Activated effector memory CD4-positive, alpha-beta T cell treated with anti-CD3 and anti-CD28 coated beads, Interleukin-2, amount 50 U/mL, for 16 hours (primary cell): ENCODE data around the gene SMYD1.
A peak's percentile ranks its signal among the peaks of the same experiment; 100 is the strongest.
"Not testable (repeated sequence)": the region's sequence is repeated elsewhere in the genome, so short reads cannot be mapped to it uniquely, and the experiment has no call there.

ENCODE experiments used
- DNase-seq: peaks from one replicate; pipeline ENCODE4 v3.0.0-alpha.2; 2020

The SMYD1 gene

DNA sequence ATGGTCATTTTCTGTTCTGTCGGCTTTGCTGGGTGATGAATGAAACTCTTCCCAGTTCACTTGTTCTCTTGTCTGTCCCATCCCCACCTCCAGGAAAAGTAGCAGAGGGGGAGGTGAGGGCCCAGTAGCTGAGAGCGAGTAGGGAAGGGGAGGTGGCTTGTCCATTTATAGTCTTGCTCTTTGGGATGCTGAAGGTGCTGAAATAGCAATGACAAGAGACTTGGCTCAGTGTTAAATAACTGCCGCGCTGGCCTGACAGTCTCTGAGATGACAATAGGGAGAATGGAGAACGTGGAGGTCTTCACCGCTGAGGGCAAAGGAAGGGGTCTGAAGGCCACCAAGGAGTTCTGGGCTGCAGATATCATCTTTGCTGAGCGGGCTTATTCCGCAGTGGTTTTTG is at the start of gene SMYD1:
Gene SMYD1 (plus strand): TSS at position 228 of the 400 bp plus-strand sequence. CDS start 40 bp downstream, at position 268.
- DNase-seq = no peak

GRCh38 chr2:88018077-88018805 is 49.4 kb upstream of the SMYD1 start:
- DNase-seq = not testable (repeated sequence)

DNA sequence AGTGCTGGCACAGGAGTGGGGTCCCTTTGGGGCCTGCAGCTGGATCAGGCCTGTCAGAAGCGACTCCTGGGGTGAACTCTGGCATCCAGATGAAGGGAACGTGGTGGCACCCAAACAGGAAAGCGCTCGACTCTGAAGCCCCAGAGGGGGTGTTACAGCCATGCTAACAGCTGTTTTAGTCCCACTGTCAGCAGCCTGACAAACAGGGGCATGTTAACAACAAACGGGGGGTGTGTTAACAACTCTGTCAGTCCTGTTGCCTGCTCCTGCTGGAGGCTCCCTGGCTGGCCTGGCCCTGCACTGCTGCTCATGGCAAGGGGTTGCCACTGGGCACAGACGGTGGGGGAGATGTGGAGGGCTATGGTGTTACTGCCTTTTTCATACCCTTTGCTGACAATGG is 48.7 kb upstream of the SMYD1 start:
- no peak for DNase-seq

DNA sequence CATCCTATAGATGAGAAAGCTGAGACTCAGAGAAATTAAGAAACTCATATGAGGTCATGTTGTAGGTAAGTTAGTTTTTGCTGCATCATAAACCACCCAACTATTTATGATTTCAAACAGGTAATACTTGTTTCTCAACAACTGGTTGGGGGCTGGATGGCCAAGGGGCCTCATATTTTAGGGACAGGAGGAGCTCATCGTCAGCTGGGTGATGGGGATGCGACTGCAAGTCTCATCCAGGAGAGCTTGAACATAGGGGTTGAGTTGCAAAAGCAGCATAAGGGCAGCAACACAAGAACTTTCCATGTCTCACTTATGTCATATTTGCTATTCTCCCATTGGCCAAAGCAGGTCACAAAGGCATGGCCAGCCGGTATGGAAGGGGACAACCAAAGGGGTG is 47.6 kb upstream of the SMYD1 start:
- no peak for DNase-seq

- no peak for DNase-seq
Observed at GRCh38 chr2:88022669-88022921, 45.0 kb upstream of the SMYD1 start.

- DNase-seq = no peak
Observed at GRCh38 chr2:88024509-88024908, 43.1 kb upstream of the SMYD1 start.

- no peak for DNase-seq
Observed at GRCh38 chr2:88027697-88028389, 39.8 kb upstream of the SMYD1 start.

DNA sequence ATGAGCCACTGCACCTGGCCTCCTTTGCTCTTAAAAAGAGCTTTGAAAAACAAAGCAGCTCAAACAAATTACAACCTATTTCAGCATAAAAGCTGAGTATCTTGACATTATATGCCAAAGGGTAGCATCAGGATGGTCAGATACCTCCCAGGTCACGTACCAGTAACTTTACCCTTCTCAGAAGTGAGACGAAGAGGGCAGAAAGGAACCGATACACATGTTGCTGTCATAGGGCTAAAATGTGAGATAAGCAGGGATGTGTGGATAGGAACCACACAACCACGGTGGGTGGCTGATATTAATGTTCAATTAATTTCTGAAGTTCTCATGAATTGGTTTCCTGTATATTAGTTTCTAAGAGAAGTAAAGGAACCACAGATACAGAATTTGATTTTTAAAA is 38.7 kb upstream of the SMYD1 start:
- no peak for DNase-seq

- DNase-seq = no peak
Observed at GRCh38 chr2:88032070-88032702, 35.4 kb upstream of the SMYD1 start.

DNA sequence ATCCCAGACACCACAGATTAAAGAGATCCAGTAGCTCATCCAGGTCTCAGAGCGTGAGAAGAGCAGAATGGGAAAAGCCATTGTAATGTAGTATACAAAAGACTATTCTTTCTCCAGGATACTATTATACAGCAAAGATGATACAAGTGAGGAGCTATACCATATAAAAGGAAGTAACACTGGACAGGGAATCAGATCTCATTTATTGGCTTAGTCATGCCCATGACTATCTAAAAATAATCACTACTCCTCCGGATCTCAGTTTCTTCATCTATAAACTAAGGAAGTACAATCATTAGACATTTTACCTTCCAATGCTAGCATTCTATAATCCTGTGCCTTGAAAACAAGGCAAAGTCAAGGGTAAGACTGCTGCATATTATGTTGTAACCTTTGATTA is 31.4 kb upstream of the SMYD1 start:
- DNase-seq = no peak

DNA sequence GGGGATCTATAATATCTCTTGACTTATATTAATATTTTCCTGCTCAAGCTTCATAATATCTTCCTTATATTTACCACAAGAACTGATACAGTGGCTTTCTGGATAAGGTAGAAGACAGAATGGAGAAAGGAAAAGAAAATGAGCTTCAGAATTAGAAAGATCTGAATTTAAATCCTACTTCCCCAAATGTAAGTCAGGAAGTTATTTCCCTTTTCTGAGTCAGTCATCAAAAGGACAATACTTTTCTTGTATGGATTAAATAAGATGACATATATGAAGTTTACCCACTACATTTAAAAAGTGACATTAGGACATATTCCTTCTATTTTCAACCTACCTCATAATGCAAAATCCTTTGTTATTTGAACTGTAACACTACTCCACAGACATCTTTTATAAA is 31.0 kb upstream of the SMYD1 start:
- DNase-seq = no peak

DNA sequence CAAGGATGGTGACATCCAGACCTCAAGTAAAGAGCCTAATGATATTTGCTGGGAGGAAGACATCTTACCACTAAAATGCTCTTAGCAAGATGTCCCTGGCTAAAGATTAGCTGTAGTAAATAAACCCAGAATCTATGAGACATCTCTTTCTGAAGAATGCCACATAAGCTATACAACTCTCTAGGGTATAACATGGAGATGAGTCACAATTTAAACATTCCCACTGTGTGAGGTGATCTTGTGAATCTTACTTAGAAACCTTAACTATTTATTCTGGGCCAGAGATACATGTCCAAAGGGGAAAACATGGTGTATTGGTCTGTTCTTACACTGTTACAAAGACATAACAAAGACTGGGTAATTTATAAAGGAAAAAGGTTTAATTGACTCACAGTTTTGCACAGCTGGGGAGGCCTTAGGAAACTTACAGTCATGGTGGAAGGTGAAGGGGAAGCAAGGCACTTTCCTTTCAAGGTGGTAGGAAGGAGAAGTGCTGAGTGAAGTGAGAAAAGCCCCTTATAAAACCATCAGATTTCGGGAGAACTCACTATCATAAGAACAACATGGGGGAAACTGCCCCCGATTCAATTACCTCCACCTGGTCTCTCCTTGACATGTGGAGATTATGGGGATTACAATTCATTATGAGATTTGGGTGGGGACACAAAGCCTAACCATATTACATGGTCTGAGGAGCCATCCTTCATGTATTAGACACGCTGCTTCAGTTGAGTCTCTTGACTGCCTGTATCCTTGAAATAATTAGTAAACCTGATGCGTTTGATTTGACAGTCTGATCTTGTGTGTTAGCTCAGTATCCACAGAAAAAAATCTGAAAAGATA is 29.1 kb upstream of the SMYD1 start:
- no peak for DNase-seq

DNA sequence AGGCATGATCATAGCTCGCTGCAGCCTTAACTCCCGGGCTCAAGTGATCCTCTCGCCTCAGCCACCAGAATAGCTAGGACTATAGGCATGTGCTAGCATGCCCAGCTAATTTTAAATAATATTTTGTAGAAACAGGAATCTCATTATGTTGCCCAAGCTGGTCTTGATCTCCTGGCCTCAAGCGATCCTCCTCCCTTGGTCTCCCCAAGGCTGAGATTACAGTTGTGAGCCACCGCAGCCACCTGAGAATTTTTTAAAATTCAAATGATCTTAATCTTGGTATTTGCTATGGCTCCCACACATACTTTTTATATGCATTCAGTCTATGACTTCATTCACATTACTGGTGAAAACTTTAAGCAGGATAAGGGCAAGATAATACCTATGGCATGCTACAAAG is 25.1 kb upstream of the SMYD1 start:
- DNase-seq = no peak

DNA sequence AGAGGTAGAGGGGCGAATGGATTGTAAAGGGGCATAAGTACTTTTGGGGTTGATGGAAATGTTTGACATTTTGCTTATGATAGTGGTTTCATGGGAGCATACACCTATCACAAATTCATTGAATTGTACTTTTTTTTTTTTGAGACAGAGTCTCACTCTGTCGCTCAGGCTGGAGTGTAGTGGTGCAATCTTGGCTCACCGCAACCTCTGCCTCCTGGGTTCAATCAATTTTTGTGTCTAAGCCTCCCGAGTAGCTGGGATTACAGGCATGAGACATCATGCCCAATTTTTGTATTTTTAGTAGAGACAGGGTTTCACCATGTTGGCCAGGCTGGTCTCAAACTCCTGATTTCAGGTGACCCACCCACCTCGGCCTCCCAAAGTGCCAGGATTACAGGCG is 22.1 kb upstream of the SMYD1 start:
- not testable (repeated sequence) for DNase-seq

DNA sequence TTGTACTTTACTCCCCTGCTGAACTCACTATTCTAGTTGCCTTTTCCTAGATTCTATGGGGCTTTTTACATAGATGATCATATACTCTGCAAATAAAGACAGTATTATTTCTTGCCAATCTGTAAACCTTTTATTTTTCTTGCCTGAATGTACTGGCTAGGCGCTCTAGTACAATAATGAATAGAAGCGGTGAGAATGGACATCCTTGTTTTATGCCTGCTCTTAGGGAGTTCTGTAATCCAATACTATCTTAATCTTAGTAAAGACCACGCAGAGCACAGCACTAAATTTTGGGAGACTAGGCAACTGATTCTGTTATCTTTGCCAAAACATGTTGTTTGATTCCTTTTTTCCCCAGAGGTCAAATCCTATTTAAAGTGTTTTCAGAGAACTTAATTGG is 19.1 kb upstream of the SMYD1 start:
- DNase-seq = no peak

DNA sequence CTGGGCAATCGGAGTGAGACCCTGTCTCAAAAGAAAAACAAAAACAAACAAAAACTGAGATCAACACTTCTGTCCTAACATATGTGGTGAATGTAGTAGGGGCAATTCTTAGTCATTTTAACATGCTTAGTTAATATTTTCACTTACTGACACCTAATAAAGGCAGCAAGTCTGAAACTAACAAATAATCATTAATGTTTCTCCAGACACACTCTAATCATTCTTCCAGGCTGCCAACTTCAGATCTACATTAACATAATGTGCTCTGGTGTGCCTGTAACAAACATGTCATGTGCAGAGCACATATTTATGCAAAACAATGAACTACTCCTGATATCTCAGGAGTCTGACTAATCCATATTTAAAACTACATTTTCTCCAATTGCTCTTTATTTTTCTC is 18.0 kb upstream of the SMYD1 start:
- no peak for DNase-seq

DNA sequence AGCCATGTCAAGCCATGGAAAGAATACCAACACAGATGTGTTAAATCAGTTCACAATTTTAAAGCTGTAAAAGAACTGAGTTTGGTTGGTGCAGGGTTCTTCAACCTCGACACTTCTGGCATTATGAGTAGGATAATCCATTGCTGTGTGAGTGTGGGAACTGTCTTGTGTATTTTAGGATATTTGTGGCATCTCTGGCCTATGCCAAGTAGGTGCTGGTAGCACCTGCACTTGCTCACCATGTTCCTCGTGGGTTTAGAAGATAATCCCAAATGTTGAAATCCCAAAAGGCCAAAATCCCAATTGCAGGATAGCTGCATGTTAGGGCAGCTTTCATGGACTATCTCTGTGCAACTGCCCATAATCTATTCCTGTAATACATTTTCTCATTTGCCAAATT is 15.8 kb upstream of the SMYD1 start:
- no peak for DNase-seq

DNA sequence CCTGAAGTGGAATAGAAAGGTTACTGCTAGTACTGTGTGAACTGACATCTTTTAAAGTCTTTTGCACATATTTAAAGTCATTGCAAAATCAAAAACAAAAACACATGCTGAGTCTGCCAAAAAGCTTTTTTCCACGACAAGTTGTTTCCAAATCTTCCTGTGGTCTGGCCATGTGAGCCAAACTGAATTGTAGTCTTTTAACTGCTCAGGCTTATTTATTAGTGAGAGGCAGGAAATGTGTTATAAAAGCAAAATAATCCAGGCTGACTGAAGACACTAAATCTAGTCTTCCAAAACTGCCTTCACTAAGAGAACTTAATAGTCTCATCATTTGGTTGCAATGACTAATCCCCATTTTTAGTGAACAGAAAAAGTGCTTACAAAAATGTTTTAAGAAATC is 14.3 kb upstream of the SMYD1 start:
- DNase-seq = no peak

DNA sequence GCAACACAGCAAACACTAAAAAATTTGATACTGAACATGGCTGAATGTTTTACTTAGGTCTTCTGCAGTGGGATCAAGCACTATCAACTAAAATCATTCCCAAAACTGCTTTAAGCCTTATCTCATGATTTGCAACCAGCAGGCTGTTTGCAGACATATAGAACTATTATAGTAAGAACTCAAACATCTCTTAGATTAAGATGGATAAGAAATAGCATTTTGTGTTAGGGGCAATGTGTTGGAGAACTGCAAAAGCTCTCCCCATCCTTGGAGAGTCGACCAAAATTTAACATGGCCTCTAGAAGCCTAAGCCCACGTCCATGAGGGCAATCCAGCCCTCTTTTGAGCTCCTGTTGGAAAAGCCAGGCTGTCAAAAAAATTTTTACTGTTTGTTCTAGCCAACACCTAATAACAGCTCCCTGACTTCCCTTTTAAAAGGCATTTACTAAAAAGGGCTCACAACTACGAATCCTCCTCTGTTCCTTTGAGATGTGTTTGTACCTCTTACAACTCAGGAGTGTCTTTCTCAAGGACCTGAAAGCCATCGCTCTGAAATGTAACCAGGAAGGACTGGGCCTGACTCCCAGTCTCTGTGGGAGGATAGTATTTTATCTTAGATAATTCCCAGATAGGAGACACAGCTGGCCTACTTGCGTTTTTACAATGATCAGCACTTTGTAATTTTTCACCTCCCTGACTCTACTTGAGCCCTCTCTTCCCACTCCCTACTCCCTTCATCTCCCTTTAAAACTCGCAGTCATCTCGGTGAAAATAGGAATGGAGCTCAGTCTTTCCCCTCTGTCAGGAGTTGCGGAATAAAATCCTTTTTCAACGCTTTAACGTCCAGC is 13.5 kb upstream of the SMYD1 start:
- no peak for DNase-seq

DNA sequence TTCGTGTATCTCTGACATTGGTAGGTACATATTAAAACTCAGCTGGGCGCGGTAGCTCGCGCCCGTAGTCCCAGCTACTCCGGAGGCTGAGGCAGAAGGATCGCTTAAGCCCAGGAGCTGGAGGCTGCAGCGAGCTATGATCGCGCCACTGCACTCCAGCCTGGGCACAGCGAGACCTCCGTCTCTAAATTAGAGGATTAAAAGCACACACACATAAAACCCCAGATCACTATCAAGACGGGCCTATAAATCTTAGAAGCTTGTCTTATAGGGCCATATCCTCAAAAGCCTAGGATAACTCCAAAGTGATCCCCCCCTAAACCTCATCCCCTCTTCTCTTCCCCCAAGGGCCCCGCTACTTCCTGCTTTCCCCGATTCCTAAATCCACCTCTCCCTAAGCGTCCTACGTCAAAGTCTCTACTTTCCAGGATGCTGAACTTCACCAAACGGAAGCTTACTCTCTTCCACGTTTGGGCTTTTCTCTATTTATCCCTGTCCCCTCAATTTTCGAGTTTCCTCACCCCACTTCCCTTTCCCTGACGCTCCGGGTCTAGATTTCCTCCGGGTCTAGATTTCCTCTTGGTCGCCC is 12.7 kb upstream of the SMYD1 start:
- peak; percentile 65 for DNase-seq

DNA sequence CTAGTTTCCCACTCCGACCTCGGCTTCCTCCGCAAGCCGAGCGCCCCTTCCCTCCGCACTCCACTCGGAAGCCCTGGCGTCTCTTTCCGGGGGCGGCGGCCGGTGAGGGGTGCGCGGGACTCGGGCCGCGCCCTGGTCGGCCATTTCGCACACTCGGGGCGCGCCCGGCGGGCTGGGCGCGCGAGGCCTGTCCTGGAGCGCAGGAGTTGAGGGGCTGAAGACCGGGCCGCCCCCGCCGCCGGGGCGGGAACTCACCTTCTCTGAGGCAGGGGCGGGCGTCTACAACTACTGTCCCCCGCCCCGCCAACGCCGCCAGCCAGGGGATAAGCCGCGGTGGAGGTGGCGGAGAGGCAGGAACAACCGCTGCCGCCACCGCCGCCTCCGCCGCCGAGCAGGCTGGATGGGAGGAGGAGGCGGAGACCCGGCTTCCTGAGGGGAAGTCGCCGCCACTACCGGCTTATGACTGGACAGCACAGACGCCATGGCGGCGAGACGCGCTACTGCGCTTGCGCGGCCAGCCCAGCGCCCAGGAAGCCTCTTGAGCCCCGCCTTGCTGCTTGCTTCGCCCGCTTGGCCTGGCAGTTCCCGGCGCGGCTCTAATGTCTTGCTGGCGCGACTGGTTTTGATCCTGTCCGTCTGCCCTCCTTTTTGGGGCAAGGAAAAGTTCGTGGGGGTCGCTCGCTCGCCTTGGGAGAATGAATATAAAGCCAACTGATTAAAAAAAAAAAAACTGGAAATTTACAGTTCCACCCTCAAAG is 12.1 kb upstream of the SMYD1 start, which contains the start of gene KRCC1:
Gene KRCC1 (minus strand): TSS at position 413 of the 758 bp plus-strand sequence. CDS start 27,220 bp downstream, outside the sequence.
- peak; percentile 98 for DNase-seq
